ENCODE data around the gene IL12RB2.

IL12RB2 gene

DNA sequence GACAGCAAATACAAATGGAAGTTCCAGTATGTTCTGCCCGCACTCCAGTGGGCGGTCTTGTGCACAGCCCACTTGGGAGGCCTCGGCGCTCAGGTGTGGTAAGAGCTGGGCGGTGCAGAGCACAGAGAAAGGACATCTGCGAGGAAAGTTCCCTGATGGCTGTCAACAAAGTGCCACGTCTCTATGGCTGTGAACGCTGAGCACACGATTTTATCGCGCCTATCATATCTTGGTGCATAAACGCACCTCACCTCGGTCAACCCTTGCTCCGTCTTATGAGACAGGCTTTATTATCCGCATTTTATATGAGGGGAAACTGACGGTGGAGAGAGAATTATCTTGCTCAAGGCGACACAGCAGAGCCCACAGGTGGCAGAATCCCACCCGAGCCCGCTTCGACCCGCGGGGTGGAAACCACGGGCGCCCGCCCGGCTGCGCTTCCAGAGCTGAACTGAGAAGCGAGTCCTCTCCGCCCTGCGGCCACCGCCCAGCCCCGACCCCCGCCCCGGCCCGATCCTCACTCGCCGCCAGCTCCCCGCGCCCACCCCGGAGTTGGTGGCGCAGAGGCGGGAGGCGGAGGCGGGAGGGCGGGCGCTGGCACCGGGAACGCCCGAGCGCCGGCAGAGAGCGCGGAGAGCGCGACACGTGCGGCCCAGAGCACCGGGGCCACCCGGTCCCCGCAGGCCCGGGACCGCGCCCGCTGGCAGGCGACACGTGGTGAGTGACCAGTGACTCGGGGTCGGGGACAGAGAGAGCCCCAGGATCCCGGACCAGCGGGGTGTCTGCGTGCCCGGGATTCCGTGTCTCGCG is at the start of gene IL12RB2:
Gene IL12RB2, plus strand, starts transcription at position 623 of the 810 bp plus-strand sequence. CDS start 12,496 bp downstream, outside the sequence.
- H3K4me3 ChIP-seq: peak within 1 kb of the TSS; percentile 69
- DNase-seq (ENCODE audit: low spot score): no peak
- H3K27ac ChIP-seq: no peak within 1 kb of the TSS
- no peak for TF ChIP-seq CTCF (IDR thresholded peaks at IDR 0.05)

GRCh38 chr1:67261680-67262079 is 46.0 kb upstream of the IL12RB2 start:
- TF ChIP-seq CTCF (IDR thresholded peaks at IDR 0.05): no peak
- no peak overlapping the region for H3K27ac ChIP-seq
- H3K4me3 ChIP-seq: no peak overlapping the region
- no peak for DNase-seq (ENCODE audit: low spot score)

DNA sequence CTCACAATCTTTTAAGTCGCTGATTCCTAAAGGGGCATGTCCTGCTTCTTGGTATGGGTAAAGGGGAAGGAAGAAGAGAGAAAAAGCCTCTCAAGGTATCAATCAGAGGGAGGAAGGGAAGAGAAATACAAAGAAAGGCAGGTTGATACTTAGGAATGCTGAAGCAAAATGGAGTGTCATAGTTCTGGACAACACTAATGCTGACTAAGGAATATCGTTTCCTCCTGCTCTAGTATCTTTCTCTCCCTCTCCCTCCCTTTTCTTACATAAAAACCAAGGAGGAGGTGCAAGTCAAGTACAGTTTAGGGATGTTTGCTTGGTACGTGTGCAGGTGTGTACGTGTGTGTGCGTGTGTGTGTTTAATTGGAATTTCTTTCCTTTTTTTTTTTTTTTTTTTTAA is 44.9 kb upstream of the IL12RB2 start:
- Histone ChIP-seq H3K27ac (no peak overlapping the region), H3K4me3 (no peak overlapping the region)
- TF ChIP-seq CTCF (IDR thresholded peaks at IDR 0.05): no peak
- no peak for DNase-seq (ENCODE audit: low spot score)

DNA sequence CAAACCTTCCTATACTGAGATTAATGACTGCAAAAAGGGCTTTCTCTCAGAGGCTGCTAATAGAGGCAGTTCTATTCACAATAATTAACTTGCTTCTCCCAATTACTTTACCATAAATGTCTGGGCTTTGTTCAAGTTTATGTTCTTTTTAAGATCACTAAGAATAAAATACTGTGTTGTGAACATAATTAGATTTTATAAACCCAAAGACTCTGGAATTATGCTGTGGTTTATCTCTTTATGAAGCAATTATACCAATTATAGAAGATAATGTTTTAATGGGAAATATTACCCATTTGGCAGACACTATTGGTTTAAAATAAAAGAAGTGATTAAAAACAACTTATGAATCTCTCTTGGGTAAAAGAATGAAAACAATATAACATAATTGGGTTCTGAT is 43.5 kb upstream of the IL12RB2 start:
- no peak for DNase-seq (ENCODE audit: low spot score)
- Histone ChIP-seq H3K4me3 (no peak overlapping the region), H3K27ac (no peak overlapping the region)
- TF ChIP-seq CTCF (IDR thresholded peaks at IDR 0.05): no peak

- Histone ChIP-seq H3K4me3 (no peak overlapping the region), H3K27ac (no peak overlapping the region)
- no peak for TF ChIP-seq CTCF (IDR thresholded peaks at IDR 0.05)
- no peak for DNase-seq (ENCODE audit: low spot score)
These were observed 42.8 kb upstream of the IL12RB2 start for GRCh38 chr1:67264899-67265298.

DNA sequence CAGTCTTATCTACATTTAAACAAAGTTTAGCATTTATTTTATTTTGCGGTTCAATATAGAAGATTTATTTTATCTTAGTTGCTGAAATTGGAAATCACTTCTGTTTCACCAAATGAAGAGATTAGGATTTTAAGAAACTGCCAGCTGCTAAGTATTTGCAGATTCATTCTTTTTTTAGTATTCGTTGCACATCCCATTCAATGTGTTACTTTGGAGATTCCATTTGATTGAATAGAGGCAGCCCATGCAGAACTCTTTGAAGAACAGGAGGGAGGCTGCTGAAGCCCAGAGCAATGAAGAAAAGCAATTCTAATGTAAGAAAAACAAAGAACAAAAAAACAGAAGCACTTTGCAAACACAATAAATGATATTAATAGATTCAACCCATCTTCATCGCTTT is 38.6 kb upstream of the IL12RB2 start:
- H3K27ac ChIP-seq: no peak overlapping the region
- no peak for TF ChIP-seq CTCF (IDR thresholded peaks at IDR 0.05)

DNA sequence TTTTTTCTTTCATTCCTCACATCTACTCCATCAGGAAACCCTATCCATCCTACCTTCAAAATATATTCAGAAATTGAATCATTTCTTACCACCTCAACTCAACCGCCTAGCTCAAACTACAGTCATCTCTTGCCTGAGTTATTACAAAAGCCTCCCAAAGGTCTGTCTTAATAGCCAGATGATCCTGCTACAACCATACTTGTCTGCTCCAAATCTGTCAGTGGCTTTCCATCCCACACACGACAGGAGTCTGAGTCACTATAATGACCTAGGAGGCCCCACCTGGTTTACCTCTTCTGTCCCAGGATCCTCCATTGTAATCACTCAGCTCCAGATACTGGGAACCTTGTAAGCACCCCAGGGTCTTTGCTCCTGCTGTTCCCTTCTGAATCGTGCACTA is 37.1 kb upstream of the IL12RB2 start:
- Histone ChIP-seq H3K4me3 (no peak overlapping the region), H3K27ac (no peak overlapping the region)
- no peak for DNase-seq (ENCODE audit: low spot score)
- TF ChIP-seq CTCF (IDR thresholded peaks at IDR 0.05): no peak

More for the DNA sequence above, 38.6 kb upstream of the IL12RB2 start:
- no peak overlapping the region for H3K4me3 ChIP-seq
- no peak for DNase-seq (ENCODE audit: low spot score)
